G401 (cell line): ENCODE results near the gene MBL2. TPM values are rescaled to one million over a fixed set of nuclear protein-coding genes. Genes with fewer than 3 reads are reported as not detected.

ENCODE experiments used
- DNase-seq: peaks from one replicate; pipeline ENCODE4 v3.0.0-alpha.2; 2015; ENCODE audit warnings: low spot score
- in situ Hi-C: cut with HindIII; loops from 2 replicates; pipeline ENCODE4 v1.10.0; 2016; ENCODE audit warnings: low sequenced_read_pairs, mixed read lengths
- total RNA-seq: library from RNA; depleted of rRNA; stranded (reverse); fragments of >200 nt; shearing (Covaris generic); gene quantifications from 2 replicates; pipeline ENCODE4 v1.2.3, GENCODE V29; 2014

Gene MBL2
- total RNA-seq, 1 experiment from 2014 or later: 0.17 TPM

- in situ Hi-C loops: no loop called here
- no peak for DNase-seq
Measured at GRCh38 chr10:52746169-52746568, 26.4 kb downstream of the MBL2 start.

DNA sequence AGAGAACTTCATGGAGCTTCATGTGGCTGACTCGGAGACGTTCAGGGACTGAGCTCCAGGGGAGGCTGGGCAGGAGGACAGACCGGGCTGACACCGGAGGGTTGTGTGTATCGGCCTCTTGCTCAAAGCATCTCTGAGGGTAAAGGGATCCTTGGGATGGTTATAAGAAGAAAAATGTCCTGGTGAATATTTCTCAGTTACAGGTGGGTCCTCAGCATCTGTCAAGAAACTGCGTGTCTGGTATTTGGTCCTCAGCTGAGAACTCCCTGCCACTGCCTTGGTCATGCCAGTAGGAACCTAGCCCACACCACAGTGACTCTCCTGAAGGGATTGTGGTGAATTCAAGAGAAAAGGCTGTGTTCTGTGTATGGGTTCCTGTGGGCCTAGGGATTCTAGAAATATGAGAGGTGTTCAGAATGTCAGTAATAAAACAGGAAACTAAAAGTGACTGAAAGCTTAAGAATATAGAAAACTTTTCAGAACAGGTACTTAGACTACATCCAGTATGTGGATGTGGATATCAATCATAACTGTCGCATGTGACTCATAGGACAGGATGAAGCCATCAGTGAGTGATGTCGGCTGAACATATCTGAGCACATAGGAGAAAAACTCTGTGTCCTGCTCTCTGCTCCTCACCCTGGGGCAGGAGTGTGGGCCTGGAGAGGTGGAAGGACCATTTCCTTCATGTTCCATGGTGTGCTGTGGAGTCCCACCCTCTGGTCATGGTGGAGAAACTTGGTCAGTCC lies 28.4 kb downstream of the MBL2 start:
- DNase-seq: no peak
- in situ Hi-C loops: no loop called here

DNA sequence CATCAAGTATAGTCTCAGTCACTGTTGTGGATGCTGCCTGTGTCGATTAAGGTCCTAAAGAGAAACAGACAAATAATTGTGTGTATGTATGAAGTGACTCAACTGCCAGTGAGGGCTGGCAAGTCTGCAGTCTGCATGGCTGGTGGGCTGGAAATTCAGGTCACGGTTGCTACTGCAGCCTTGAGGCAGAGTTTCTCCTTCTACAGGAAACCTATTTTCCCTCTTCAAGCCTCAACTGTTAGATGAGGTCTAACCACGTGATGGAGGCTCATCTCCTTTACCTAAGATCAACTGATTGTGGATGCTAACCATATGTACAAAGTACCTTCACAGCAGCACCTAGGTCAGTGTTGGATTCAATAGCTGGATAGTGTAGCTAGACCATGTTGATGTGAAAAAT lies 29.9 kb downstream of the MBL2 start:
- DNase-seq: no peak
- in situ Hi-C loops: no loop called here

DNA sequence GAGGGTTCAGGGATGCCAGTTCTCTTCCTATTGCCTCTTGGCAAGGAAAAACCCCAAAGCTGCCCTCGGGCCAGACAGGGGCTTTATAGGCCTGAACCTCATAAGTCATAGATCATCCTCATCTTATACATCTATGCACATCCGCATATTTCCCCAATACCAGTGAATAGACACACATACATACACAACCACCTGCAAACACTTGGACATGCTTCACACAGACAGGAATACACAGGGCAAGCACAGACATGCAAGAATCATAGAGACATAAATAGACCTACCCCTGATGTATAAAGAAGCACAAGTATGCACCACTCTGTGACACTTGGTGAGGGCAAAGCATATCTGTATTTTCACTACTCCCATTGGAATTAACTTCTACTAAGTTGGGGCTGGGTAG lies 30.7 kb downstream of the MBL2 start:
- DNase-seq: no peak
- in situ Hi-C loops: no loop called here

DNA sequence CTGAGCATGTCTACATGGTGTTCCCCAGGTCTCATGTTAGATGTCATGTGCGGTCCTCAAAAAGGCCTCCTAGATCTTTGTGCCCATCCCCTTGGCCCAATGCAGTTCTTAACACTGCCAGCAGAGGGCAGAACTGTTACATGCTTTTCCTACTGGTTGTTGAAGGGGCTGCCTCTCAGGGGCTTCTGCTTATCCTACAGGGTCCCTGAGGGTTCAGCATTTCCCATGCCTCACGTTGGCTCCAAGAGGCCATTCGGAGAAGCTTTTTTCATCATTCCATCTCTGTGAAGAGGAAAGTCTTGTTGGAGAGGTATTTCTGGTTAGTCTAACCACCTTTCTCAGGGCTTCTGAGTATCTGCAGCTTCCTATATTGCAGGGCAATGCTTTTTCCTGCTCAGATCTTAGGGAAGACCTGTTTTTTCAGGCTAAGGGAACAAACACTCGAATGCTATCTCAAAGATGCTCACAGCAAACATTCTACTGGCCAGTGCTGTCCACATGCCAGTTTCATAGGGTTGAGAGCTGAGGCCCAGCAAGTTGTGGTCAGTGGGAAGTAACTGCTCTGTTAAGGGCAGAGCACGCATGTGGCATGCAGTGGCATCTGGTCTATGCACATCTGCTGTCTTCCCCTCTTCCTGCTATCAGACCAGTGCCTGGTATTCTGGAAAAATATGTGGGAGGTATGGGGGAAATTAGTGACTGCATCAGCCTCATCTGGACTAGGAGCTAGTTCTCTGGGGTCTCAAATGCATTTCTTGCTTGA lies 31.5 kb downstream of the MBL2 start:
- DNase-seq: peak; percentile 29
- in situ Hi-C loops: no loop called here

- DNase-seq: no peak
Measured at GRCh38 chr10:52740155-52740549, 32.4 kb downstream of the MBL2 start.

GRCh38 chr10:52739380-52740154 lies 33.0 kb downstream of the MBL2 start:
- in situ Hi-C loops: no loop called here
- no peak for DNase-seq

More at GRCh38 chr10:52740155-52740549, 32.4 kb downstream of the MBL2 start:
- in situ Hi-C loops: no loop called here

GRCh38 chr10:52738951-52739350 lies 33.6 kb downstream of the MBL2 start:
- in situ Hi-C loops: no loop called here

GRCh38 chr10:52729271-52730104 lies 43.1 kb downstream of the MBL2 start:
- peak; percentile 36 for DNase-seq
- in situ Hi-C loops: no loop called here

More at GRCh38 chr10:52738951-52739350, 33.6 kb downstream of the MBL2 start:
- DNase-seq: no peak

GRCh38 chr10:52720018-52720417 lies 52.6 kb downstream of the MBL2 start:
- in situ Hi-C loops: no loop called here
- no peak for DNase-seq
